GM12891 (cell line): ENCODE data around the gene ATG4B.

Experiments
- POLR2A ChIP-seq: IDR thresholded peaks from 2 replicates; pipeline ENCODE4 v1.6.1; 2011; ENCODE audit warnings: low read depth, low read length, control low read depth
- POLR2AphosphoS5 ChIP-seq: IDR thresholded peaks from 2 replicates; pipeline ENCODE4 v1.6.1; 2011; ENCODE audit warnings: low read depth, low read length, control low read depth
- TAF1 ChIP-seq: IDR thresholded peaks from 2 replicates; pipeline ENCODE4 v1.6.1; 2011; ENCODE audit warnings: low read depth, low read length, control low read depth

- TF ChIP-seq POLR2AphosphoS5, result no peak
- no peak for TF ChIP-seq POLR2A
- TF ChIP-seq TAF1, result no peak
Observed at GRCh38 chr2:241616168-241617125, 21.0 kb upstream of the ATG4B start.
